ENCODE measurements around the gene TUSC2. TPM values are rescaled to one million over a fixed set of nuclear protein-coding genes. Genes with fewer than 3 reads are reported as not detected.
A peak's percentile ranks its signal among the peaks of the same experiment; 100 is the strongest.

The TUSC2 gene
- total and polyA plus RNA-seq, 2 of the 13 experiments (the other 11 are each of a cell fraction or from before 2014, with no cell fraction given), result 36.7 to 39.1 TPM

- peak; percentile 34; the same call in 1 of the 2 replicates for TF ChIP-seq ZBTB33 (CRISPR knock-in tag; IDR thresholded peaks at IDR 0.05)
- no peak for TF ChIP-seq JUN (CRISPR knock-in tag; IDR thresholded peaks at IDR 0.05)
Measured at GRCh38 chr3:50364573-50365079, 36.6 kb upstream of the TUSC2 start (continued).

GRCh38 chr3:50359760-50360110 is 31.7 kb upstream of the TUSC2 start:
- Histone ChIP-seq H3K9me3 (ENCODE audit: low read length) (no peaks in the 10 kb centered on the region), H3K4me1 (ENCODE audit: insufficient read depth, low read length) (peaks cover 37% of the 10 kb centered on the region), H2AFZ (ENCODE audit: low read length) (peak overlapping the region; percentile 67), H3K79me2 (ENCODE audit: insufficient read depth, low read length) (peaks cover 39% of the 10 kb centered on the region), H3K36me3 (replicated peaks in 1 of 2; ENCODE audit: control insufficient read depth in 1 of 2, insufficient read depth in 2 of 2, low read length in 2 of 2) (peaks cover 6 to 14% of the 10 kb centered on the region in 2 experiments; a peak in 4 of 5 replicates), H3K27me3 (ENCODE audit: control insufficient read depth in 1 of 2, insufficient read depth in 2 of 2, low read length in 2 of 2) (peaks cover 3 to 15% of the 10 kb centered on the region in 2 experiments; a peak in 2 of 5 replicates), H3K27ac (ENCODE audit: extremely low read length, insufficient read depth, low read length) (no peak overlapping the region), H3K4me2 (ENCODE audit: low read depth, low read length) (peak overlapping the region; percentile 94), H3K4me3 (replicated peaks in 1 of 3; ENCODE audit: insufficient read depth in 1 of 3, low read depth in 2 of 3, low read length in 3 of 3) (peak overlapping the region; percentile 10 to 88 (median 35)), H3K9ac (ENCODE audit: insufficient read depth, low read depth, low read length) (no peak overlapping the region), H4K20me1 (ENCODE audit: insufficient read depth, low read length) (peaks cover 25% of the 10 kb centered on the region)
- 0% methylated on average over 1 of the region's 8 CpGs for WGBS (ENCODE audit: low lambda C conversion rate)
- BruUV-seq (replicated peaks), result no TSS peak
- FAIRE-seq, result no peak
- POLR2A ChIA-PET, result interaction anchor here (1.0 to 1.2 kb wide), 2 partner anchors 9 to 23 kb away, joined by 3 to 10 read pairs; partner anchors contain the start of genes CYB561D2 and NPRL2
- intact Hi-C loops (cut with micrococcal nuclease; ENCODE audit: unreplicated experiment), result no loop called here
- in situ Hi-C loops (cut with HindIII; ENCODE audit: extremely low pct_ligation_motif_present, low pct_unique_long_range_greater_than_20kb), result no loop called here
- CTCF ChIA-PET (ENCODE audit: low intra/inter-chr PET ratio, low total read pairs), result no interaction called here
- DNase-seq (ENCODE audit: low spot score), result no peak
- peak; percentile 13 for ATAC-seq
- TF ChIP-seq ZFYVE20 (CRISPR knock-in tag; IDR thresholded peaks at IDR 0.05; ENCODE audit: borderline replicate concordance, low read depth) (no peak), ZNF281 (CRISPR knock-in tag; IDR thresholded peaks at IDR 0.05; ENCODE audit: borderline replicate concordance) (no peak), ZSCAN9 (CRISPR knock-in tag; IDR thresholded peaks at IDR 0.05; ENCODE audit: borderline replicate concordance) (peak; percentile 0; the same call in 1 of the 2 replicates), BHLHE40 (IDR thresholded peaks at IDR 0.05; ENCODE audit: low read length) (no peak), ZNF224 (CRISPR knock-in tag; IDR thresholded peaks at IDR 0.05) (no peak), GPBP1L1 (CRISPR knock-in tag; IDR thresholded peaks at IDR 0.05) (no peak), FOXA1 (IDR thresholded peaks at IDR 0.05) (no peak), FOXA1 (CRISPR knock-in tag; IDR thresholded peaks at IDR 0.05) (no peak), SIX4 (CRISPR knock-in tag; IDR thresholded peaks at IDR 0.05) (no peak), CBX1 (IDR thresholded peaks at IDR 0.05; ENCODE audit: low read depth) (no peak), SIX1 (CRISPR knock-in tag; IDR thresholded peaks at IDR 0.05; ENCODE audit: borderline replicate concordance) (no peak), ZNF343 (CRISPR knock-in tag; IDR thresholded peaks at IDR 0.05) (peak; percentile 12; the same call in 1 of the 2 replicates), ZSCAN29 (CRISPR knock-in tag; conservative IDR thresholded peaks at IDR 0.05) (no peak), ZNF446 (CRISPR knock-in tag; IDR thresholded peaks at IDR 0.05) (no peak), ZNF367 (CRISPR knock-in tag; IDR thresholded peaks at IDR 0.05; ENCODE audit: borderline replicate concordance) (no peak), GTF3A (CRISPR knock-in tag; conservative IDR thresholded peaks at IDR 0.05) (no peak), ZNF510 (CRISPR knock-in tag; IDR thresholded peaks at IDR 0.05; ENCODE audit: low read depth) (no peak), ZFP36L2 (CRISPR knock-in tag; IDR thresholded peaks at IDR 0.05) (no peak)

Measured in HepG2 (cell line).